Measurements from ENCODE around the gene UPB1.

The UPB1 gene

GRCh38 chr22:24499706-24500276 is 4.7 kb downstream of the UPB1 start:
- peaks cover 27% of the 10 kb centered on the region for H3K27me3 ChIP-seq (ENCODE audit: control insufficient read depth, insufficient read depth, low read length)
- no peak overlapping the region for H3K9ac ChIP-seq (ENCODE audit: low read depth, low read length)
- no peaks in the 10 kb centered on the region for H3K9me3 ChIP-seq (ENCODE audit: control insufficient read depth, insufficient read depth, low read length)
- no peaks in the 10 kb centered on the region for H3K4me1 ChIP-seq (ENCODE audit: control insufficient read depth, insufficient read depth, low read length)
- H3K36me3 ChIP-seq (ENCODE audit: control insufficient read depth, insufficient read depth, low read length): peaks cover 3% of the 10 kb centered on the region
- no peak overlapping the region for H3K4me3 ChIP-seq (ENCODE audit: low read depth, low read length)

- Histone ChIP-seq H3K27me3 (ENCODE audit: control insufficient read depth, insufficient read depth, low read length) (peaks cover 21% of the 10 kb centered on the region), H3K36me3 (ENCODE audit: control insufficient read depth, insufficient read depth, low read length) (peaks cover 3% of the 10 kb centered on the region), H3K4me3 (ENCODE audit: low read depth, low read length) (no peak overlapping the region), H3K4me1 (ENCODE audit: control insufficient read depth, insufficient read depth, low read length) (no peaks in the 10 kb centered on the region), H3K9ac (ENCODE audit: low read depth, low read length) (no peak overlapping the region), H3K9me3 (ENCODE audit: control insufficient read depth, insufficient read depth, low read length) (no peaks in the 10 kb centered on the region)
These were observed 5.2 kb downstream of the UPB1 start for GRCh38 chr22:24500277-24500820.

- H3K4me3 ChIP-seq (ENCODE audit: low read depth, low read length): no peak overlapping the region
- peaks cover 11% of the 10 kb centered on the region for H3K27me3 ChIP-seq (ENCODE audit: control insufficient read depth, insufficient read depth, low read length)
- no peak overlapping the region for H3K9ac ChIP-seq (ENCODE audit: low read depth, low read length)
- peaks cover 3% of the 10 kb centered on the region for H3K4me1 ChIP-seq (ENCODE audit: control insufficient read depth, insufficient read depth, low read length)
- H3K36me3 ChIP-seq (ENCODE audit: control insufficient read depth, insufficient read depth, low read length): no peaks in the 10 kb centered on the region
- H3K9me3 ChIP-seq (ENCODE audit: control insufficient read depth, insufficient read depth, low read length): no peaks in the 10 kb centered on the region
These were observed 6.3 kb downstream of the UPB1 start for GRCh38 chr22:24501301-24502005.

GRCh38 chr22:24502034-24502433 is 6.9 kb downstream of the UPB1 start:
- peaks cover 7% of the 10 kb centered on the region for H3K27me3 ChIP-seq (ENCODE audit: control insufficient read depth, insufficient read depth, low read length)
- H3K9ac ChIP-seq (ENCODE audit: low read depth, low read length): no peak overlapping the region
- H3K4me3 ChIP-seq (ENCODE audit: low read depth, low read length): no peak overlapping the region
- peaks cover 9% of the 10 kb centered on the region for H3K4me1 ChIP-seq (ENCODE audit: control insufficient read depth, insufficient read depth, low read length)
- no peaks in the 10 kb centered on the region for H3K36me3 ChIP-seq (ENCODE audit: control insufficient read depth, insufficient read depth, low read length)
- H3K9me3 ChIP-seq (ENCODE audit: control insufficient read depth, insufficient read depth, low read length): no peaks in the 10 kb centered on the region

- Histone ChIP-seq H3K4me1 (ENCODE audit: control insufficient read depth, insufficient read depth, low read length) (peaks cover 13% of the 10 kb centered on the region), H3K9ac (ENCODE audit: low read depth, low read length) (no peak overlapping the region), H3K36me3 (ENCODE audit: control insufficient read depth, insufficient read depth, low read length) (no peaks in the 10 kb centered on the region), H3K4me3 (ENCODE audit: low read depth, low read length) (no peak overlapping the region), H3K27me3 (ENCODE audit: control insufficient read depth, insufficient read depth, low read length) (peaks cover 4% of the 10 kb centered on the region), H3K9me3 (ENCODE audit: control insufficient read depth, insufficient read depth, low read length) (no peaks in the 10 kb centered on the region)
These were observed 7.4 kb downstream of the UPB1 start for GRCh38 chr22:24502541-24502940.

- Histone ChIP-seq H3K9me3 (ENCODE audit: control insufficient read depth, insufficient read depth, low read length) (no peaks in the 10 kb centered on the region), H3K36me3 (ENCODE audit: control insufficient read depth, insufficient read depth, low read length) (no peaks in the 10 kb centered on the region), H3K4me1 (ENCODE audit: control insufficient read depth, insufficient read depth, low read length) (peaks cover 13% of the 10 kb centered on the region), H3K4me3 (ENCODE audit: low read depth, low read length) (no peak overlapping the region), H3K27me3 (ENCODE audit: control insufficient read depth, insufficient read depth, low read length) (no peaks in the 10 kb centered on the region), H3K9ac (ENCODE audit: low read depth, low read length) (no peak overlapping the region)
These were observed 8.2 kb downstream of the UPB1 start for GRCh38 chr22:24503137-24503842.

- H3K9me3 ChIP-seq (ENCODE audit: control insufficient read depth, insufficient read depth, low read length): no peaks in the 10 kb centered on the region
- peaks cover 13% of the 10 kb centered on the region for H3K4me1 ChIP-seq (ENCODE audit: control insufficient read depth, insufficient read depth, low read length)
- no peaks in the 10 kb centered on the region for H3K27me3 ChIP-seq (ENCODE audit: control insufficient read depth, insufficient read depth, low read length)
- no peak overlapping the region for H3K4me3 ChIP-seq (ENCODE audit: low read depth, low read length)
- no peaks in the 10 kb centered on the region for H3K36me3 ChIP-seq (ENCODE audit: control insufficient read depth, insufficient read depth, low read length)
- no peak overlapping the region for H3K9ac ChIP-seq (ENCODE audit: low read depth, low read length)
These were observed 8.8 kb downstream of the UPB1 start for GRCh38 chr22:24503843-24504338.

- Histone ChIP-seq H3K4me1 (ENCODE audit: control insufficient read depth, insufficient read depth, low read length) (peaks cover 13% of the 10 kb centered on the region), H3K9ac (ENCODE audit: low read depth, low read length) (no peak overlapping the region), H3K36me3 (ENCODE audit: control insufficient read depth, insufficient read depth, low read length) (no peaks in the 10 kb centered on the region), H3K9me3 (ENCODE audit: control insufficient read depth, insufficient read depth, low read length) (no peaks in the 10 kb centered on the region), H3K4me3 (ENCODE audit: low read depth, low read length) (no peak overlapping the region), H3K27me3 (ENCODE audit: control insufficient read depth, insufficient read depth, low read length) (no peaks in the 10 kb centered on the region)
These were observed 9.4 kb downstream of the UPB1 start for GRCh38 chr22:24504540-24504939.

- Histone ChIP-seq H3K36me3 (ENCODE audit: control insufficient read depth, insufficient read depth, low read length) (no peaks in the 10 kb centered on the region), H3K4me3 (ENCODE audit: low read depth, low read length) (no peak overlapping the region), H3K9ac (ENCODE audit: low read depth, low read length) (no peak overlapping the region), H3K4me1 (ENCODE audit: control insufficient read depth, insufficient read depth, low read length) (peaks cover 13% of the 10 kb centered on the region), H3K9me3 (ENCODE audit: control insufficient read depth, insufficient read depth, low read length) (no peaks in the 10 kb centered on the region), H3K27me3 (ENCODE audit: control insufficient read depth, insufficient read depth, low read length) (no peaks in the 10 kb centered on the region)
These were observed 10.0 kb downstream of the UPB1 start for GRCh38 chr22:24504956-24505736.

- H3K27me3 ChIP-seq (ENCODE audit: control insufficient read depth, insufficient read depth, low read length): no peaks in the 10 kb centered on the region
- H3K36me3 ChIP-seq (ENCODE audit: control insufficient read depth, insufficient read depth, low read length): no peaks in the 10 kb centered on the region
- no peak overlapping the region for H3K9ac ChIP-seq (ENCODE audit: low read depth, low read length)
- no peaks in the 10 kb centered on the region for H3K9me3 ChIP-seq (ENCODE audit: control insufficient read depth, insufficient read depth, low read length)
- H3K4me1 ChIP-seq (ENCODE audit: control insufficient read depth, insufficient read depth, low read length): peaks cover 13% of the 10 kb centered on the region
- peak overlapping the region; percentile 6 for H3K4me3 ChIP-seq (ENCODE audit: low read depth, low read length)
These were observed 11.8 kb downstream of the UPB1 start for GRCh38 chr22:24506802-24507438.

GRCh38 chr22:24507716-24508115 is 12.6 kb downstream of the UPB1 start:
- peaks cover 13% of the 10 kb centered on the region for H3K4me1 ChIP-seq (ENCODE audit: control insufficient read depth, insufficient read depth, low read length)
- H3K9ac ChIP-seq (ENCODE audit: low read depth, low read length): no peak overlapping the region
- H3K4me3 ChIP-seq (ENCODE audit: low read depth, low read length): peak overlapping the region; percentile 6
- H3K9me3 ChIP-seq (ENCODE audit: control insufficient read depth, insufficient read depth, low read length): no peaks in the 10 kb centered on the region
- H3K36me3 ChIP-seq (ENCODE audit: control insufficient read depth, insufficient read depth, low read length): no peaks in the 10 kb centered on the region
- H3K27me3 ChIP-seq (ENCODE audit: control insufficient read depth, insufficient read depth, low read length): no peaks in the 10 kb centered on the region

All from iPS-15b (cell line).